Loucy (cell line): ENCODE data around the gene MYH9.

Source experiments
- EZH2phosphoT487 ChIP-seq: fragments of 200-600 bp; IDR thresholded peaks from 2 replicates; pipeline ENCODE4 v1.6.1; 2018; ENCODE audit warnings: antibody characterized with exemption, mild to moderate bottlenecking, moderate library complexity, borderline replicate concordance
- TF ChIP-seq, protein P1 (sequence below): fragments of 200-600 bp; sonication (generic); conservative IDR thresholded peaks from 2 replicates; pipeline ENCODE4 v1.5.1; 2014; ENCODE audit warnings: mild to moderate bottlenecking, antibody characterized with exemption, low read length

DNA sequence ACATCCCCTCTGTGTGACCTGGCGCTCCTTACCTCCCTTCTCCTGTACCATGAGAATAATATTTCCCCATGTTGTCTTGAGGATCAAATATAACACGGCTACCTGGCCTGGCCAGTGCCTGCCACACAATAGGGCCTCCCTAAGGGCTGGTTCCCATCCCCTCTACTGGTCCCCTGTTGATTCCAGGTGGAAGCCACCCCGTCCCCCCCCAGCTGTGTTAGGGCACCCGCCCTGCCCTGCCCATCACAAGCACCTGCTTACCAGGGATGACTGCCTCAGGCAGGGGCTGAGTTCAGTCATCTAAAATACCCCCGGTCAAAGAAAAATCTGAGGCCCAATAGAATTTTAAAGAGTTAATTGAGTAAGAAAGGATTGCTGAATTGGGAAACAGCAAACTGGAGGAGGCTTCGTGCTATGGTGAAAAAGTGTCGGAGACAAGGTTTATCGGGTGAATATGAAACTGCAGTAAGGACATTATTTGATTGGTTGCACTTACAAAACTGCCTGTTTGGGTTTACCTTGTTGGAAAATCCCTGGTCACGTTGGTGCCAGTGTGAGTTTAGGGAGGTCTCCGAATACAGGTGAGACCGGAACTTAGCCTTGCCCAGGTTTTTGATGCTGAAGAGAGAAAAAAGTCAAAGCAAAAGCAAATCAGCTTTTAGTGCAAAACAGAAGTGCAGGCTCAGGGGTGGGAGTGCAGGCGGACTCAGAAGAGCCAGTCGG lies 129.7 kb downstream of the MYH9 start:
- TF ChIP-seq, protein P1, sequence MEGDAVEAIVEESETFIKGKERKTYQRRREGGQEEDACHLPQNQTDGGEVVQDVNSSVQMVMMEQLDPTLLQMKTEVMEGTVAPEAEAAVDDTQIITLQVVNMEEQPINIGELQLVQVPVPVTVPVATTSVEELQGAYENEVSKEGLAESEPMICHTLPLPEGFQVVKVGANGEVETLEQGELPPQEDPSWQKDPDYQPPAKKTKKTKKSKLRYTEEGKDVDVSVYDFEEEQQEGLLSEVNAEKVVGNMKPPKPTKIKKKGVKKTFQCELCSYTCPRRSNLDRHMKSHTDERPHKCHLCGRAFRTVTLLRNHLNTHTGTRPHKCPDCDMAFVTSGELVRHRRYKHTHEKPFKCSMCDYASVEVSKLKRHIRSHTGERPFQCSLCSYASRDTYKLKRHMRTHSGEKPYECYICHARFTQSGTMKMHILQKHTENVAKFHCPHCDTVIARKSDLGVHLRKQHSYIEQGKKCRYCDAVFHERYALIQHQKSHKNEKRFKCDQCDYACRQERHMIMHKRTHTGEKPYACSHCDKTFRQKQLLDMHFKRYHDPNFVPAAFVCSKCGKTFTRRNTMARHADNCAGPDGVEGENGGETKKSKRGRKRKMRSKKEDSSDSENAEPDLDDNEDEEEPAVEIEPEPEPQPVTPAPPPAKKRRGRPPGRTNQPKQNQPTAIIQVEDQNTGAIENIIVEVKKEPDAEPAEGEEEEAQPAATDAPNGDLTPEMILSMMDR: no peak
- no peak for TF ChIP-seq EZH2phosphoT487
